NK-92 (cell line): ENCODE data around the gene TSHZ3.

Experiments used
- DNase-seq: peaks from one replicate; lab custom pipeline; 2025; ENCODE audit not compliant: unreplicated experiment; lab: John Stamatoyannopoulos, UW

TSHZ3 gene

GRCh38 chr19:31289381-31289880, 59.8 kb downstream of the TSHZ3 start:
- no peak for DNase-seq

- no peak for DNase-seq
These were observed 62.7 kb downstream of the TSHZ3 start for GRCh38 chr19:31286491-31286890.

- DNase-seq = no peak
These were observed 63.5 kb downstream of the TSHZ3 start for GRCh38 chr19:31285744-31286143.

- DNase-seq = no peak
These were observed 64.6 kb downstream of the TSHZ3 start for GRCh38 chr19:31284621-31285020.

GRCh38 chr19:31283701-31284100, 65.5 kb downstream of the TSHZ3 start:
- no peak for DNase-seq

GRCh38 chr19:31282346-31282745, 66.9 kb downstream of the TSHZ3 start:
- DNase-seq = no peak

- no peak for DNase-seq
These were observed 68.8 kb downstream of the TSHZ3 start for GRCh38 chr19:31280287-31281006.

- no peak for DNase-seq
These were observed 69.8 kb downstream of the TSHZ3 start for GRCh38 chr19:31279436-31279765.

GRCh38 chr19:31278555-31279435, 70.4 kb downstream of the TSHZ3 start:
- no peak for DNase-seq

- DNase-seq = no peak
These were observed 71.7 kb downstream of the TSHZ3 start for GRCh38 chr19:31277516-31277915.

- DNase-seq = no peak
These were observed 72.4 kb downstream of the TSHZ3 start for GRCh38 chr19:31276831-31277230.

- no peak for DNase-seq
These were observed 74.2 kb downstream of the TSHZ3 start for GRCh38 chr19:31275068-31275334.

- DNase-seq = no peak
These were observed 74.8 kb downstream of the TSHZ3 start for GRCh38 chr19:31274251-31275067.

- DNase-seq = no peak
These were observed 76.6 kb downstream of the TSHZ3 start for GRCh38 chr19:31272583-31273106.

GRCh38 chr19:31271306-31271911, 77.8 kb downstream of the TSHZ3 start:
- no peak for DNase-seq

- DNase-seq = no peak
These were observed 78.3 kb downstream of the TSHZ3 start for GRCh38 chr19:31270897-31271296.

GRCh38 chr19:31269425-31270127, 79.7 kb downstream of the TSHZ3 start:
- no peak for DNase-seq

- no peak for DNase-seq
These were observed 80.4 kb downstream of the TSHZ3 start for GRCh38 chr19:31268751-31269383.

- no peak for DNase-seq
These were observed 82.5 kb downstream of the TSHZ3 start for GRCh38 chr19:31266731-31267130.

- no peak for DNase-seq
These were observed 83.0 kb downstream of the TSHZ3 start for GRCh38 chr19:31266196-31266595.
